Fibroblast of skin of right biceps (primary cell): Measurements from ENCODE around the gene DCUN1D2.
"Not testable (repeated sequence)": the region's sequence is repeated elsewhere in the genome, so short reads cannot be mapped to it uniquely, and the experiment has no call there.

Experiments used
- DNase-seq: peaks from one replicate; pipeline ENCODE4 v3.0.0-alpha.2; 2013

DCUN1D2 gene

GRCh38 chr13:113461022-113461751 is 29.3 kb downstream of the DCUN1D2 start:
- no peak for DNase-seq

- DNase-seq: no peak
Observed at GRCh38 chr13:113460599-113460998, 29.9 kb downstream of the DCUN1D2 start.

- DNase-seq: no peak
Observed at GRCh38 chr13:113460064-113460555, 30.4 kb downstream of the DCUN1D2 start.

DNA sequence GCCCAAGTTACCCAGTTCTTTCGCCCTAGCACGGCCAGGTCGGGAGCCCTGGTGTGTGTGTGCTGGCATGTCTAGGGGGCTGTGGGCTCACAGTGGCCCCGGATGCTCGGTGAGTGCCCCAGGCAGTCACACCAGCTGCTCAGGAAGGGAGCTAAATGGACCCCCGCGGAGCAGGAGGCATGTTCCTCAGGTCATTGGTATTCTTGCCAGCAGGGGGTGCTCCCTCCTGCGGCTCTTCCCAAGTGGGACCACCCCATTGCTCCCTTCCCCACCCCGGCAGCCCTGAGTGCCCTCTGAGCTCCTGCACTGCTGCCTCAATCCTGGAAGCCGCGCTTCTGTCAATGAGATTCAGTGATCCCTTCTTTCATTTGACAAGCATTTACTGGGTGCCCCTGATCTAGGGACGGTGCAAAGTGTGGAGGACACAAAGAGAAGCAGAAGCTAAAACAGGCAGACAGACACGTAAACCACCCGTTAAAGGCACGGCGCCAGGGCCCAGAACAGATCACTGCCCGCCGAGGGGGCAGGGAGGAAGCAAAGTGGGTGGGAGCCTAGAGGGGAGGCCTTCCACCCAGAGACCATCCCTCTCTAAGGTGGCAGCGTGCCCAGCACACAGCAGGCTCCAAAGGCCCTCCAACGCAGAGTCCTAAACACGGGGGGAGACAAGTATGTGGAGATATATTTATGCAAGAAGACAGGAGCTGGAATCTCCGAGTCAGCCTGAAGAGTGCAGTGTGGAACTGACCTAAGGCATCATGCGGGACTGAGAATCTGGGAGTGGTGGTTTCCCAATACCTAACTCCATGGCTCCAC is 32.1 kb downstream of the DCUN1D2 start:
- DNase-seq: peak; percentile 28

DNA sequence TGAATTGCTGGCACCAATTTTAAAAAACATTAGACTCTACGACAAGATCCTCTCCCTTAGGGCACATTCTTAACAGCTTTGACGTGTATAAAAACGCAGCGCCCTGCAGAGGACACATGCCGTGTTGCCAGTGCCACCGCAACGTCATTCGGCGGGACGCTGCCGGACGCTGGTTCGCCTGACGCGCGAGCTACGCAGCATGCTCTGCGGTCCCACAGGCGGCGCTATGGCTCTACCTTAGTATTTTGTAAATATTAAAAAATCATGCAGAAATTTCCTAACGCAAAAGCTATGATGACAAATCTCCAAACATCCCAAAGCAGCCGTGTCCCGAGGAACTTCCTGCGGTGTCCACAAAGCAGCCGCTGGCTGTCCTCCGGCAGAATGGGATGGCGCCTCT is 33.0 kb downstream of the DCUN1D2 start:
- no peak for DNase-seq

- DNase-seq: no peak
Observed at GRCh38 chr13:113456116-113456702, 34.3 kb downstream of the DCUN1D2 start.

DNA sequence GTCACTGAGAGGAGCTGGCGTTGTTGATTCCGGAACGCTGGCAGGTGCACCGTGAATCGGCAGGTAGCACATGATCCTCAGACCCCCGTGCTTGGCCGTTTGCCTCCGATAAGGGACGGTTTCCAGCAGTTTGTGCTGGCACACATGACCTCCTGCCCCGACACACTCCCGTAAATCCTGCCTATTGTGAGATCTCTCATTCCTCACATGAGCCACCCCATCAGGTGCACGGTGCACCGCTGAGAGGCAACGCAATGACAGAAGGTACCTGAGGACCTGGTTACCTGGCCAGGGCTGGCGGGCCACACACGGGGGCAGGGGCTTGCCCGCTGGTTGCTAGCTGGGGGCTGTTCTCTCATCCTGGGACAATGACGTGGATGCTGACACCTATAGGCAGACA is 35.1 kb downstream of the DCUN1D2 start:
- no peak for DNase-seq

GRCh38 chr13:113454936-113455335 is 35.6 kb downstream of the DCUN1D2 start:
- DNase-seq: no peak

DNA sequence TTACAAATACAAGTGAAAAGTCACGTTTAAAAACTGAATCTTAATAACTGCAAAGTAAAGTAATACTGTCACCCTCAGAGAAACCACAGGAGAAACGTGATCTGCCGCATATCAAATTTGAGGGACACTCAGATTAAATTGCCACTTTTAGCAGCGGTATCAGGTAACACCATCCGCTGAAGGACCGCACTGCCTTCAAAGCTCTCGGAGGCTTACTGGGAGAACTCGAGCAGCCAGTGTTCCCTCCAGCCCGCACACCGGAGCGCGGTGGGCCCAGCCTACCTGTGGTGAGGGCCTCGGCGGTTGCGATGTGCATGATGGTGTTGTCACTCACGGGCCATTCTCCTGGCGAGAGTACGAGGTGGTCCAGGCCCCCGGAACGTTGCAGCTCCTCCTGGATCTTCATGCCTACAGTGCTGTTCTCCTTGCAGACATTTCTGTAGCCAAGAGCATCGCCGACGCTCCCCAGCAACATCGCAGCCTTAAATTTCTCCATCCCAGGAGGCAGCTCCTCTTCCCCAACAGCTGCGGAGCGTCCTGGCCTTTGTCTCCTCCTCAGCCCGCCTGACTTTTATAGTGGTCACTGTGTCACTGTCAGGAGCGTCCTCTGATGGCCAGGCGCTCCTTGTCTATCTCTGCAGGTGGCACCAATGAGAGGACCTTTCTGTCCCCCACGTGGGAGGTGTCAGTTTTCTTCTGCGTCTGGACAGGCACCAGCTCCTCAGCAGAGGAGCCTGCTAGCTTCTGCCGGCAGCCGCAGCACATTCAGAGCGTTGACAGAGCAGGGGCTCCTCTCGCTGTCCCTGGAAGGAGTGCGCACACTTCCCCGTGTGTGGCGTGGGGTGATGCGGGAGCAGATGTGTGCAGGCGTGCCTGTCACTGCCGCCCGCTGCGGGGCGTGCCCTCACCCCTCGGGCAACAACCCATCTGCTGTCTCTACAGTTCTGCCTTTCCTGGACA is 37.3 kb downstream of the DCUN1D2 start, which contains the start of gene ADPRHL1:
ADPRHL1 (minus strand) TSS at position 547 of the 960 bp plus-strand sequence; CDS start at position 496, 51 bp downstream.
- peak; percentile 15 for DNase-seq

- no peak for DNase-seq
Observed at GRCh38 chr13:113452466-113452865, 38.0 kb downstream of the DCUN1D2 start.

GRCh38 chr13:113451951-113452421 is 38.5 kb downstream of the DCUN1D2 start:
- DNase-seq: no peak

DNA sequence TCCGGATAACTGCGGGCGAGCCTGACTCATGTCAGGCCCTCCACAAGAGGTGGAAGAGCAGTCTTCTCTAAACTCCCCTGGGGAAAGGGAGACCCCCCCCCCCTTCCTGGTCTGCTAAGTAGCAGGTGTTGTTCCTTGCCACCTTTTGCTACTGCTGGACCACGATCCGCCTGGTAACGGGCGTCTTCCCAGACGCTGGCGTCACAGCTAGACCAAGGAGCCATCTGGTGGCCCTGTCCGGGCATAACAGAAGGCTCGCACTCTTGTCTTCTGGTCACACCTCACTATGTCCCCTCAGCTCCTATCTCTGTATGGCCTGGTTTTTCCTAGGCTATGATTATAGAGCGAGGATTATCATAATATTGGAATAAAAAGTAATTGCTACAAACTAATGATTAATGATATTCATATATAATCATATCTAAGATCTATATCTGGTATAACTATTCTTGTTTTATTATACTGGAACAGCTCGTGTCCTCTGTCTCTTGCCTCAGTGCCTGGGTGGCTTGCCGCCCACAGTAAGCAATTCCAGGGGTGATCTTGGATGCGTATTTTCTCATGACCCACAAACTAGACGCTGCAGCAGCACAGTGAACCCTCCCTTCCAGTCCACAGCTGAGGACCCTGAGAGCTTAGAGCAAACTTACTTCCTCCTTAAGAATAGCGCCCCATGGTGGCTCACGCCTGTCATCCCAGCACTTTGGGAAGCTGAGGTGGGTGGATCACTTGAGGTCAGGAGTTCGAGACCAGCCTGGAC is 39.5 kb downstream of the DCUN1D2 start:
- peak; percentile 15 for DNase-seq

DNA sequence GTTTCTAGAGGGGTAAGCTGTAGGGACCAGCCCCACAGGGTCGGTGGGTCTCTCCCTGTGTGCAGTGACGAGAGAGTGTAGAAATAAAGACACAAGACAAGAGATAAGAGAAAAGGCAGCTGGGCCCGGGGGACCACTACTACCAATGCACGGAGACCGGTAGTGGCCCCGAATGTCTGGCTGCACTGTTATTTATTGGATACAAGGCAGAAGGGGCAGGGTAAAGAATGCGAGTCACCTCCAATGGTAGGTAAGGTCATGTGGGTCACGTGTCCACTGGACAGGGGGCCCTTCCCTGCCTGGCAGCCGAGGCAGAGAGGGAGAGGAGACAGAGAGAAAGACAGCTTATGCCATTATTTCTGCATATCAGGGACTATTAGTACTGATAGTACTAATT is 40.2 kb downstream of the DCUN1D2 start:
- DNase-seq: not testable (repeated sequence)

- no peak for DNase-seq
Observed at GRCh38 chr13:113449693-113450347, 40.7 kb downstream of the DCUN1D2 start.

- DNase-seq: no peak
Observed at GRCh38 chr13:113448885-113449692, 41.4 kb downstream of the DCUN1D2 start.

DNA sequence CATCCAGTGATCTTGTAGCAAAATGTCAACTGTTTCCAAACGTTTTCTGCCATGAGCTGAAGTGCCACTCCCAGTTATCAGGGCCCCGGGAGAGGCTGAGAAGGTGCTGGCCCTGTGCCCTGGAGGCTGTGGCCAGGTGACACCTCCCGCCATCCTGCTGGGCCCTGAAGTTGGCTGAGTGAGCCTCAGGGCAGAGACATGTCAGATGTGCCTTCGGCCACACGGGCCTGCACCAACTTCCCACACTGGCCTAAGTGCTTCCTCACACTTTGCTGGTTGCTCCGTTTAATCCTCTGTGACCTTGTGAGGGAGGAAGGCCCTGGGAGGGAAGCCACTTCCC is 42.0 kb downstream of the DCUN1D2 start:
- no peak for DNase-seq

- no peak for DNase-seq
Observed at GRCh38 chr13:113447596-113447995, 42.9 kb downstream of the DCUN1D2 start.

DNA sequence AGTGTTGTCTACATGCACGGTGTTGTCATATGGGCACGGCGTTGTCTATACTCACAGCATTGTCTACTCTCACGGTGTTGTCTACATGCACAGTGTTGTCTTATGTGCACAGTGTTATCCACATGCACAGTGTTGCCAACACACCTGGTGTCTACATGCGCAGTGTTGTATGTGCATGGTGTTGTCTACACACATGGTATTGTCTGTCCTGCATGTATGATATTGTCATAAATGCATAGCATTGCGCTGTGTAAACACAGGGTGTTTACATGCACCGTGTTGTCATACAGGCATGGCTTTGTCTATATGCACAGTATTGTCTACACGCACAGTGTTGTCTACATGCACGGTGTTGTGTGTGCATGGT is 44.0 kb downstream of the DCUN1D2 start:
- no peak for DNase-seq

- DNase-seq: no peak
Observed at GRCh38 chr13:113445791-113446487, 44.6 kb downstream of the DCUN1D2 start.

DNA sequence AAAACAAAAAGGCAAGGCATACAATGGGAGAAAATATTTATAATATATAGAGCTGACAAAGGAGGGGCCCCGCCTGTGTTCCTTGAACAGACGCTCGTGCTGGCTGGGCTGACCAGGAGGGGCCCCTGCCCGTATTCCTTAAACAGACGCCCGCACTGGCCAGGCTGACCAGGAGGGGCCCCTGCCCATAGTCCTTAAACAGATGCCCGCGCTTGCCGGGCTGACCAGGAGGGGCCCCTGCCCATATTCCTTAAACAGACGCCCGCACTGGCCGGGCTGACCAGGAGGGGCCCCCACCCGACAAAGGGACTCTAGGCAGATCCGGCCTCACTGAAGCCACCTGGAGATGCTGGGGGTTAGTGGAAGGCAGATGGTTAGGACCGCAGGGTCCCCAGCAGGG is 46.5 kb downstream of the DCUN1D2 start:
- DNase-seq: no peak
